ENCODE data around the gene ARL14EPL.

DNA sequence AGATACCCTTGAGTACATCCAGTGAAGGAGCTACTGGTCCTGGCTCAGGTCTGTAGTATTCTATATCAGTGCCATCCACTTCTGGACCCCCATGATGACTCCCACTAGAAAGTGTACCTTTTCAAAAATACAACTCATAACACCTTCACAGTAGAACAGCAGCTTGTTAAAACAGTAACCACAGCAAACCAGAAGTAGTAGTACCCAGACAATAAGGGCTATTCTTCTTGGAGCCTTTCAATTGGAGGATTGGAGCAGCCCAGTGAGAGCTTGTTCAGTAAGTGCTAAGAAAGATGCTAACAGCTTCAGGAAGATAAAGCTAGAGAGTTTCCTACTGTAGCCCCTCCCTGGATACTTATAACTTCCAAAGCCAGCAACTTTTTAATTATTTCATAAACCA, 10.1 kb downstream of the ARL14EPL start:
- no peak for TF ChIP-seq POLR2A (IDR thresholded peaks at IDR 0.05)
- TF ChIP-seq, protein P1, sequence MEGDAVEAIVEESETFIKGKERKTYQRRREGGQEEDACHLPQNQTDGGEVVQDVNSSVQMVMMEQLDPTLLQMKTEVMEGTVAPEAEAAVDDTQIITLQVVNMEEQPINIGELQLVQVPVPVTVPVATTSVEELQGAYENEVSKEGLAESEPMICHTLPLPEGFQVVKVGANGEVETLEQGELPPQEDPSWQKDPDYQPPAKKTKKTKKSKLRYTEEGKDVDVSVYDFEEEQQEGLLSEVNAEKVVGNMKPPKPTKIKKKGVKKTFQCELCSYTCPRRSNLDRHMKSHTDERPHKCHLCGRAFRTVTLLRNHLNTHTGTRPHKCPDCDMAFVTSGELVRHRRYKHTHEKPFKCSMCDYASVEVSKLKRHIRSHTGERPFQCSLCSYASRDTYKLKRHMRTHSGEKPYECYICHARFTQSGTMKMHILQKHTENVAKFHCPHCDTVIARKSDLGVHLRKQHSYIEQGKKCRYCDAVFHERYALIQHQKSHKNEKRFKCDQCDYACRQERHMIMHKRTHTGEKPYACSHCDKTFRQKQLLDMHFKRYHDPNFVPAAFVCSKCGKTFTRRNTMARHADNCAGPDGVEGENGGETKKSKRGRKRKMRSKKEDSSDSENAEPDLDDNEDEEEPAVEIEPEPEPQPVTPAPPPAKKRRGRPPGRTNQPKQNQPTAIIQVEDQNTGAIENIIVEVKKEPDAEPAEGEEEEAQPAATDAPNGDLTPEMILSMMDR (IDR thresholded peaks at IDR 0.05) = no peak

Data from gastroesophageal sphincter (tissue), 3 donors.